Stomach smooth muscle (tissue), 2 donors: Measurements from ENCODE around the gene NDE1.

ENCODE experiments used
- H3K27ac ChIP-seq: one replicate; pipeline ENCODE4 v1.7.0; 2013; ENCODE audit warnings: mild to moderate bottlenecking, low read length, inconsistent platforms
- H3K27me3 ChIP-seq, 2 donors: one replicate each; pipeline ENCODE4 v1.7.0; 2013; ENCODE audit warnings: low read length in 2 of 2; ENCODE audit not compliant: insufficient read depth in 2 of 2, control insufficient read depth in 1 of 2
- H3K36me3 ChIP-seq, 2 donors: one replicate each; pipeline ENCODE4 v1.7.0; 2013; ENCODE audit warnings: low read length in 2 of 2; ENCODE audit not compliant: control insufficient read depth in 2 of 2, insufficient read depth in 2 of 2
- H3K4me1 ChIP-seq: one replicate; pipeline ENCODE4 v1.7.0; 2013; ENCODE audit warnings: low read length; ENCODE audit not compliant: control insufficient read depth, insufficient read depth
- H3K4me3 ChIP-seq, 2 donors: one replicate each; pipeline ENCODE4 v1.7.0; 2013; ENCODE audit warnings: low read length in 2 of 2
- H3K9ac ChIP-seq, 2 donors: one replicate each; pipeline ENCODE4 v1.7.0; 2013; ENCODE audit warnings: low read length in 2 of 2, mild to moderate bottlenecking in 1 of 2
- H3K9me3 ChIP-seq, 2 donors: one replicate each; pipeline ENCODE4 v1.7.0; 2013; ENCODE audit warnings: low read length in 2 of 2; ENCODE audit not compliant: control insufficient read depth in 2 of 2
- donor health status: healthy.
- donor health status: Pancreatic carcinoma.

The NDE1 gene

GRCh38 chr16:15608398-15609285 lies 41.4 kb upstream of the NDE1 start:
- peaks cover 58 to 65% of the 10 kb centered on the region in 2 donors for H3K36me3 ChIP-seq
- no peak overlapping the region for H3K27ac ChIP-seq
- no peak overlapping the region for H3K4me3 ChIP-seq
- no peaks in the 10 kb centered on the region for H3K9me3 ChIP-seq
- no peaks in the 10 kb centered on the region for H3K27me3 ChIP-seq
- H3K9ac ChIP-seq = no peak overlapping the region
- no peaks in the 10 kb centered on the region for H3K4me1 ChIP-seq

GRCh38 chr16:15609286-15609649 lies 40.8 kb upstream of the NDE1 start:
- H3K27ac ChIP-seq = no peak overlapping the region
- H3K36me3 ChIP-seq = peaks cover 55 to 62% of the 10 kb centered on the region in 2 donors
- no peaks in the 10 kb centered on the region for H3K9me3 ChIP-seq
- no peaks in the 10 kb centered on the region for H3K27me3 ChIP-seq
- no peaks in the 10 kb centered on the region for H3K4me1 ChIP-seq
- no peak overlapping the region for H3K4me3 ChIP-seq
- no peak overlapping the region for H3K9ac ChIP-seq

GRCh38 chr16:15610369-15610871 lies 39.6 kb upstream of the NDE1 start:
- Histone ChIP-seq H3K27ac (no peak overlapping the region), H3K9me3 (no peaks in the 10 kb centered on the region), H3K4me3 (no peak overlapping the region), H3K36me3 (peaks cover 53 to 54% of the 10 kb centered on the region in 2 donors), H3K9ac (no peak overlapping the region), H3K27me3 (no peaks in the 10 kb centered on the region), H3K4me1 (no peaks in the 10 kb centered on the region)

GRCh38 chr16:15611610-15612009 lies 38.4 kb upstream of the NDE1 start:
- Histone ChIP-seq H3K4me3 (no peak overlapping the region), H3K9ac (no peak overlapping the region), H3K27ac (no peak overlapping the region), H3K36me3 (peaks cover 54 to 58% of the 10 kb centered on the region in 2 donors), H3K9me3 (no peaks in the 10 kb centered on the region), H3K27me3 (no peaks in the 10 kb centered on the region), H3K4me1 (no peaks in the 10 kb centered on the region)

- H3K36me3 ChIP-seq = peaks cover 61 to 70% of the 10 kb centered on the region in 2 donors
- H3K9ac ChIP-seq = no peak overlapping the region
- H3K4me3 ChIP-seq = no peak overlapping the region
- no peaks in the 10 kb centered on the region for H3K9me3 ChIP-seq
- no peak overlapping the region for H3K27ac ChIP-seq
- no peaks in the 10 kb centered on the region for H3K27me3 ChIP-seq
- H3K4me1 ChIP-seq = no peaks in the 10 kb centered on the region
Observed at GRCh38 chr16:15613676-15614075, 36.4 kb upstream of the NDE1 start.

- peaks cover 68 to 74% of the 10 kb centered on the region in 2 donors for H3K36me3 ChIP-seq
- H3K27me3 ChIP-seq = no peaks in the 10 kb centered on the region
- H3K9ac ChIP-seq = no peak overlapping the region
- H3K4me1 ChIP-seq = peaks cover 2% of the 10 kb centered on the region
- H3K27ac ChIP-seq = no peak overlapping the region
- no peaks in the 10 kb centered on the region for H3K9me3 ChIP-seq
- no peak overlapping the region for H3K4me3 ChIP-seq
Observed at GRCh38 chr16:15616012-15616411, 34.0 kb upstream of the NDE1 start.

- Histone ChIP-seq H3K4me3 (no peak overlapping the region), H3K9me3 (no peaks in the 10 kb centered on the region), H3K9ac (no peak overlapping the region), H3K4me1 (peaks cover 2% of the 10 kb centered on the region), H3K27me3 (no peaks in the 10 kb centered on the region), H3K36me3 (peaks cover 66 to 70% of the 10 kb centered on the region in 2 donors), H3K27ac (no peak overlapping the region)
Observed at GRCh38 chr16:15616475-15617165, 33.4 kb upstream of the NDE1 start.

GRCh38 chr16:15617901-15618300 lies 32.1 kb upstream of the NDE1 start:
- H3K9ac ChIP-seq = no peak overlapping the region
- no peak overlapping the region for H3K4me3 ChIP-seq
- peaks cover 2% of the 10 kb centered on the region for H3K4me1 ChIP-seq
- no peaks in the 10 kb centered on the region for H3K27me3 ChIP-seq
- no peaks in the 10 kb centered on the region for H3K9me3 ChIP-seq
- H3K36me3 ChIP-seq = peaks cover 60 to 61% of the 10 kb centered on the region in 2 donors
- no peak overlapping the region for H3K27ac ChIP-seq

- H3K27me3 ChIP-seq = no peaks in the 10 kb centered on the region
- H3K27ac ChIP-seq = no peak overlapping the region
- no peaks in the 10 kb centered on the region for H3K9me3 ChIP-seq
- no peak overlapping the region for H3K4me3 ChIP-seq
- no peak overlapping the region for H3K9ac ChIP-seq
- peaks cover 2% of the 10 kb centered on the region for H3K4me1 ChIP-seq
- peaks cover 58 to 59% of the 10 kb centered on the region in 2 donors for H3K36me3 ChIP-seq
Observed at GRCh38 chr16:15618392-15618791, 31.7 kb upstream of the NDE1 start.

GRCh38 chr16:15620611-15621195 lies 29.3 kb upstream of the NDE1 start:
- no peaks in the 10 kb centered on the region for H3K9me3 ChIP-seq
- no peak overlapping the region for H3K4me3 ChIP-seq
- peaks cover 63 to 67% of the 10 kb centered on the region in 2 donors for H3K36me3 ChIP-seq
- no peak overlapping the region for H3K9ac ChIP-seq
- H3K27ac ChIP-seq = no peak overlapping the region
- no peaks in the 10 kb centered on the region for H3K27me3 ChIP-seq
- peaks cover 2% of the 10 kb centered on the region for H3K4me1 ChIP-seq
